GM23338 (cell line): ENCODE measurements around the gene GBF1. TPM values are rescaled to one million over a fixed set of nuclear protein-coding genes. Genes with fewer than 3 reads are reported as not detected.

Source experiments
- ATAC-seq: fragments of 200-7000 bp; cut with Tn5 transposase; 3 replicates; pipeline ENCODE4 v1.9.1; 2020
- DNase-seq: peaks from one replicate; pipeline ENCODE4 v3.0.0-alpha.2; 2015; ENCODE audit warnings: low spot score
- H2AFZ ChIP-seq: fragments of 200-600 bp; sonication (generic); 2 replicates; pipeline ENCODE4 v1.8.0; 2016; ENCODE audit warnings: antibody characterized with exemption, mild to moderate bottlenecking, moderate library complexity
- H3F3A ChIP-seq: fragments of 200-600 bp; sonication (generic); replicated peaks from 2 replicates; pipeline ENCODE4 v1.8.0; 2017; ENCODE audit warnings: antibody characterized with exemption, mixed run types, low read depth
- H3K27ac ChIP-seq: fragments of 200-600 bp; sonication (generic); 2 replicates; pipeline ENCODE4 v1.6.1; 2016; ENCODE audit warnings: low read depth
- H3K27me3 ChIP-seq: fragments of 200-600 bp; sonication (generic); 2 replicates; pipeline ENCODE4 v1.8.0; 2016; ENCODE audit warnings: mild to moderate bottlenecking, mixed run types, moderate library complexity; ENCODE audit not compliant: insufficient read depth
- H3K36me3 ChIP-seq: fragments of 200-600 bp; sonication (generic); 2 replicates; pipeline ENCODE4 v1.8.0; 2016; ENCODE audit warnings: mild to moderate bottlenecking; ENCODE audit not compliant: insufficient read depth
- H3K4me1 ChIP-seq: fragments of 200-600 bp; sonication (generic); 2 replicates; pipeline ENCODE4 v1.8.0; 2016; ENCODE audit warnings: mild to moderate bottlenecking, moderate library complexity; ENCODE audit not compliant: insufficient read depth
- H3K4me2 ChIP-seq: fragments of 200-600 bp; sonication (generic); 2 replicates; pipeline ENCODE4 v1.7.1; 2017; ENCODE audit warnings: mixed run types
- H3K4me3 ChIP-seq: fragments of 200-600 bp; sonication (generic); 2 replicates; pipeline ENCODE4 v1.6.1; 2016; ENCODE audit warnings: mixed run types
- H3K79me2 ChIP-seq: fragments of 200-600 bp; sonication (generic); replicated peaks from 2 replicates; pipeline ENCODE4 v1.8.0; 2017; ENCODE audit warnings: mild to moderate bottlenecking; ENCODE audit not compliant: insufficient read depth
- H3K9me2 ChIP-seq: fragments of 200-600 bp; sonication (generic); 2 replicates; pipeline ENCODE4 v1.8.0; 2017; ENCODE audit not compliant: insufficient read depth
- H4K20me1 ChIP-seq: fragments of 200-600 bp; sonication (generic); replicated peaks from 2 replicates; pipeline ENCODE4 v1.8.0; 2017; ENCODE audit warnings: mild to moderate bottlenecking; ENCODE audit not compliant: insufficient read depth
- H3K27ac Mint-ChIP-seq: 2 replicates; pipeline ENCODE4 v1.8.0; 2020; ENCODE audit warnings: inconsistent platforms, mild to moderate bottlenecking, moderate library complexity, mixed read lengths
- H3K27me3 Mint-ChIP-seq: 3 replicates; pipeline ENCODE4 v1.8.0; 2022; ENCODE audit warnings: low read depth, mild to moderate bottlenecking, moderate library complexity, mixed read lengths, inconsistent platforms; ENCODE audit not compliant: insufficient read depth, poor library complexity
- H3K36me3 Mint-ChIP-seq: 3 replicates; pipeline ENCODE4 v1.8.0; 2021; ENCODE audit warnings: low read depth, mild to moderate bottlenecking, inconsistent platforms, moderate library complexity, mixed read lengths
- H3K4me1 Mint-ChIP-seq: 3 replicates; pipeline ENCODE4 v1.8.0; 2020; ENCODE audit warnings: mild to moderate bottlenecking, inconsistent platforms, mixed read lengths
- H3K4me3 Mint-ChIP-seq: 3 replicates; pipeline ENCODE4 v1.8.0; 2021; ENCODE audit warnings: moderate library complexity, mild to moderate bottlenecking, inconsistent platforms, mixed read lengths
- H3K9me3 Mint-ChIP-seq: 3 replicates; pipeline ENCODE4 v1.8.0; 2020; ENCODE audit warnings: moderate library complexity, mild to moderate bottlenecking, inconsistent platforms, mixed read lengths
- CREB1 ChIP-seq: fragments of 250-450 bp; sonication (Bioruptor Pico); IDR thresholded peaks from 2 replicates; pipeline ENCODE4 v1.5.0; 2020; ENCODE audit warnings: low read depth, mild to moderate bottlenecking, moderate library complexity
- ETS1 ChIP-seq: IDR thresholded peaks from 2 replicates; pipeline ENCODE4 v1.6.1; 2016; ENCODE audit warnings: antibody characterized with exemption
- EZH2phosphoT487 ChIP-seq: fragments of 200-600 bp; sonication (generic); IDR thresholded peaks from one replicate; pipeline ENCODE4 v1.8.1; 2018; ENCODE audit warnings: antibody characterized with exemption; ENCODE audit not compliant: unreplicated experiment
- JUNB ChIP-seq: IDR thresholded peaks from one replicate; pipeline ENCODE4 v1.6.1; 2016; ENCODE audit warnings: antibody characterized with exemption; ENCODE audit not compliant: unreplicated experiment
- NANOG ChIP-seq: IDR thresholded peaks from 2 replicates; pipeline ENCODE4 v1.6.1; 2016; ENCODE audit warnings: antibody characterized with exemption, borderline replicate concordance
- POLR2AphosphoS5 ChIP-seq: IDR thresholded peaks from 2 replicates; pipeline ENCODE4 v1.6.1; 2016; ENCODE audit warnings: antibody characterized with exemption, low read depth
- REST ChIP-seq: IDR thresholded peaks from one replicate; pipeline ENCODE4 v1.6.1; 2018; ENCODE audit warnings: antibody characterized with exemption; ENCODE audit not compliant: unreplicated experiment
- STAT1 ChIP-seq: IDR thresholded peaks from one replicate; pipeline ENCODE4 v1.6.1; 2016; ENCODE audit warnings: antibody characterized with exemption; ENCODE audit not compliant: unreplicated experiment
- ZNF114 ChIP-seq: fragments of 250-450 bp; sonication (Bioruptor Pico); IDR thresholded peaks from 2 replicates; pipeline ENCODE4 v1.5.0; 2020; ENCODE audit warnings: mild to moderate bottlenecking, moderate library complexity
- ZNF331 ChIP-seq: fragments of 250-450 bp; sonication (Bioruptor Pico); IDR thresholded peaks from 2 replicates; pipeline ENCODE4 v1.5.0; 2020; ENCODE audit warnings: low read depth, mild to moderate bottlenecking, moderate library complexity
- polyA plus RNA-seq: library from polyadenylated mRNA; unstranded; fragments of >200 nt; fragmentation: Nextera tagmentation; extraction: Ambion mirVana; gene quantifications from 2 replicates; pipeline ENCODE4 v1.2.1, GENCODE V29; 2016
- total RNA-seq: library from RNA; depleted of rRNA; stranded (reverse); fragments of >200 nt; shearing (Covaris generic); gene quantifications from 2 replicates; pipeline ENCODE4 v1.2.3, GENCODE V29; 2014
- TF ChIP-seq, protein P1 (sequence below), 2 experiments: fragments of 200-600 bp in 1 of 2; sonication (generic) in 1 of 2; conservative IDR thresholded peaks; 2 replicates each; pipeline versions ENCODE4 v1.5.1 to v1.6.1; 2016 to 2017; ENCODE audit warnings: antibody characterized with exemption in 2 of 2, low read depth in 2 of 2, mild to moderate bottlenecking in 2 of 2, moderate library complexity in 1 of 2

Gene GBF1
- total and polyA plus RNA-seq, 2 experiments from 2014 or later: 6.5 to 27.2 TPM

DNA sequence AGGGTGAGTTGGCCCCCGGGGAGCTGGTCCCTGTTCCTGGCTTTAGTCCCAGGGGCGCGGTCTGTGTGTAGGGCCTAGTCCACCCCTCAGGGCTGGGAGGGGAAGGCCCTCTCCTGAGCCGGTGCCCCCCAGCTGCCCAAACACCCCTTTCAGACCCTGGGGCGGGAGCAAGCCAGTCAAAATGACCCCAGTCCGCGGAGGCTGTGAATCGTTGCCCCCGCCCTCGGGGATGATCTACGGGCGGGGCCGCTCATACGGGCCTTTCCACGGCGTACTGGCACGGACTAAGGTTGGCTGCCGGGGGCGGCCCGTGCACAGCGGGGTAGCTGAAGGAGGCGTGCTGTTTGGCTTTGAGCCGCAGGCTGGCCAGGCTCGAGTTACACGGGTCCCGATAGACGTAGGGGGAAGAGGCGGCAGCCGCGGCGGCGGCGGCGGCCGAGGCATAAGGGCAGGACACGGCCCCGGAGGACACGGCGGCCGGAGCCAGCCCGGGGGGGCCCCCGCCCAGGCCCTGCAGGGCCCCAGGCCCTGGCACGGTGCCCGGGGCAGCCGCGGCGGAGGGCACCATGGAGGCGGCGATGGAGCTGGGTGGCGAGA, 15.0 kb upstream of the GBF1 start:
- DNase-seq: peak; percentile 90
- Histone ChIP-seq H3K79me2 (no peaks in the 10 kb centered on the region), H3K4me2 (peak overlapping the region; percentile 90), H3K9me2 (no peaks in the 10 kb centered on the region), H3F3A (peaks cover 5% of the 10 kb centered on the region), H3K27ac (no peak overlapping the region), H4K20me1 (0 out of 2 replicates have a peak, but pooled peaks cover 10% of the 10 kb centered on the region), H2AFZ (peak overlapping the region; percentile 95), H3K4me3 (peak overlapping the region; percentile 72), H3K36me3 (no peaks in the 10 kb centered on the region), H3K27me3 (peaks cover 95% of the 10 kb centered on the region), H3K4me1 (peaks cover 4% of the 10 kb centered on the region; the same call in 1 of the 2 replicates)
- H3K4me3 Mint-ChIP-seq: peak overlapping the region; percentile 70
- H3K27ac Mint-ChIP-seq: no peak overlapping the region
- TF ChIP-seq ZNF114 (CRISPR knock-in tag) (no peak), JUNB (no peak), STAT1 (no peak), REST (no peak), NANOG (no peak), ZNF331 (CRISPR knock-in tag) (no peak), ETS1 (no peak), CREB1 (CRISPR knock-in tag) (no peak), POLR2AphosphoS5 (no peak), EZH2phosphoT487 (no peak)
- TF ChIP-seq, protein P1, sequence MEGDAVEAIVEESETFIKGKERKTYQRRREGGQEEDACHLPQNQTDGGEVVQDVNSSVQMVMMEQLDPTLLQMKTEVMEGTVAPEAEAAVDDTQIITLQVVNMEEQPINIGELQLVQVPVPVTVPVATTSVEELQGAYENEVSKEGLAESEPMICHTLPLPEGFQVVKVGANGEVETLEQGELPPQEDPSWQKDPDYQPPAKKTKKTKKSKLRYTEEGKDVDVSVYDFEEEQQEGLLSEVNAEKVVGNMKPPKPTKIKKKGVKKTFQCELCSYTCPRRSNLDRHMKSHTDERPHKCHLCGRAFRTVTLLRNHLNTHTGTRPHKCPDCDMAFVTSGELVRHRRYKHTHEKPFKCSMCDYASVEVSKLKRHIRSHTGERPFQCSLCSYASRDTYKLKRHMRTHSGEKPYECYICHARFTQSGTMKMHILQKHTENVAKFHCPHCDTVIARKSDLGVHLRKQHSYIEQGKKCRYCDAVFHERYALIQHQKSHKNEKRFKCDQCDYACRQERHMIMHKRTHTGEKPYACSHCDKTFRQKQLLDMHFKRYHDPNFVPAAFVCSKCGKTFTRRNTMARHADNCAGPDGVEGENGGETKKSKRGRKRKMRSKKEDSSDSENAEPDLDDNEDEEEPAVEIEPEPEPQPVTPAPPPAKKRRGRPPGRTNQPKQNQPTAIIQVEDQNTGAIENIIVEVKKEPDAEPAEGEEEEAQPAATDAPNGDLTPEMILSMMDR (conservative IDR thresholded peaks at IDR 0.05; ENCODE audit: low read depth in 2 of 2): no peak
- peaks cover 95% of the 10 kb centered on the region for H3K27me3 Mint-ChIP-seq
- peaks cover 13% of the 10 kb centered on the region for H3K4me1 Mint-ChIP-seq
- peaks cover 2% of the 10 kb centered on the region; the same call in 1 of the 3 replicates for H3K9me3 Mint-ChIP-seq
- ATAC-seq: peak; percentile 62
- no peaks in the 10 kb centered on the region for H3K36me3 Mint-ChIP-seq
